Right lobe of liver (tissue), 4 donors: ENCODE data around the gene TBCK.

ENCODE experiments used
- POLR2A ChIP-seq: fragments of 450-650 bp; IDR thresholded peaks from one replicate; pipeline ENCODE4 v1.6.1; 2017; ENCODE audit warnings: antibody characterized with exemption, mild to moderate bottlenecking
- TF ChIP-seq, protein P1 (sequence below), 4 donors: fragments of 200-600 bp in 3 of 4; fragments of 450-650 bp in 1 of 4; IDR thresholded peaks; one replicate each; pipeline versions ENCODE4 v1.5.1 to v1.8.0; 2016 to 2022; ENCODE audit warnings: antibody characterized with exemption in 4 of 4, mild to moderate bottlenecking in 2 of 4
- donor health status: DM: no; HTN: no; CAD: no.
- donor health status: DM: no; HTN: no; CAD: no.
- donor health status: DM: no; HTN: yes; CAD: no.

DNA sequence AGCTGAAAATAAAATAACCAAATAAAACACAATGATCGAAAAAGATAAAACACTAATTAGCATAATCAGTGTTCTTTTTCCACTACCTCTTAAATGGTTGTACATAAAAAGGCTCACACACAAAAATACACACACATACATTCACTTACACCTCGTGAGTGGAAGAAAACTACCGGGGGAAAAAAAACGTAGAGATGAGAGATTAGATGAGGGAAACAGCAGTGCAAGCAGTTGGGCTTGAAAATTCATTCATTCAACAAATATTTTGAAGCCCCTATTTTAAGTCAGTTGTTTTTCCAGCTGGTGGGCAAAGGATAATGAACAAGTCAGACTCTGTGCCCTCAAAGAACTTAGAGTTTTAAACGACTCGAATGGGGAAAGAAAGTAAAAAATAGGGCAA lies 1.0 kb downstream of the TBCK start:
- TF ChIP-seq, protein P1, sequence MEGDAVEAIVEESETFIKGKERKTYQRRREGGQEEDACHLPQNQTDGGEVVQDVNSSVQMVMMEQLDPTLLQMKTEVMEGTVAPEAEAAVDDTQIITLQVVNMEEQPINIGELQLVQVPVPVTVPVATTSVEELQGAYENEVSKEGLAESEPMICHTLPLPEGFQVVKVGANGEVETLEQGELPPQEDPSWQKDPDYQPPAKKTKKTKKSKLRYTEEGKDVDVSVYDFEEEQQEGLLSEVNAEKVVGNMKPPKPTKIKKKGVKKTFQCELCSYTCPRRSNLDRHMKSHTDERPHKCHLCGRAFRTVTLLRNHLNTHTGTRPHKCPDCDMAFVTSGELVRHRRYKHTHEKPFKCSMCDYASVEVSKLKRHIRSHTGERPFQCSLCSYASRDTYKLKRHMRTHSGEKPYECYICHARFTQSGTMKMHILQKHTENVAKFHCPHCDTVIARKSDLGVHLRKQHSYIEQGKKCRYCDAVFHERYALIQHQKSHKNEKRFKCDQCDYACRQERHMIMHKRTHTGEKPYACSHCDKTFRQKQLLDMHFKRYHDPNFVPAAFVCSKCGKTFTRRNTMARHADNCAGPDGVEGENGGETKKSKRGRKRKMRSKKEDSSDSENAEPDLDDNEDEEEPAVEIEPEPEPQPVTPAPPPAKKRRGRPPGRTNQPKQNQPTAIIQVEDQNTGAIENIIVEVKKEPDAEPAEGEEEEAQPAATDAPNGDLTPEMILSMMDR (IDR thresholded peaks at IDR 0.05): no peak
- no peak for TF ChIP-seq POLR2A
